ENCODE results near the gene CTXND1.
A peak's percentile ranks its signal among the peaks of the same experiment; 100 is the strongest.

CTXND1 gene

DNA sequence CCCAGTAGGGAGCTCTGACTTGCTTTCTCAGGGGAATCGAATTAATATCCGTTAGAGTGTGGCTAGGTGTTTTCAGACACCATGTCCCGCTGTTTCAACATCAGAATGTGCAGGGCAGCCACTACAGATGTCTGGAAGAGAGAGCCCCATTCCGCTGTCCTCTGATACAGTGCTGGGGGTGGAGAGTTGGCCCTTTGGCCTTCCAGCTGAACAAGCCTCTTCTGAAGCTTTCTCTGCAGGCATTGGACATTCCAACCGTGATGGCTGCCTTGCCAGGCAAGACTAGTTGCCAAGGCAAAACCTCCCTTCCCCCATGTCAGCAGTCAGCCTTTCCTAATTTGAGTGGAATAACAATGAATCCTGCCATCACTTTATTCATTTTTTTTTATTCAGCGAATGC lies 97.7 kb downstream of the CTXND1 start:
- no peak overlapping the region for H3K4me3 ChIP-seq (replicated peaks in 1 of 2; ENCODE audit: low read depth in 2 of 2, low read length in 2 of 2)
- TF ChIP-seq, protein P1, sequence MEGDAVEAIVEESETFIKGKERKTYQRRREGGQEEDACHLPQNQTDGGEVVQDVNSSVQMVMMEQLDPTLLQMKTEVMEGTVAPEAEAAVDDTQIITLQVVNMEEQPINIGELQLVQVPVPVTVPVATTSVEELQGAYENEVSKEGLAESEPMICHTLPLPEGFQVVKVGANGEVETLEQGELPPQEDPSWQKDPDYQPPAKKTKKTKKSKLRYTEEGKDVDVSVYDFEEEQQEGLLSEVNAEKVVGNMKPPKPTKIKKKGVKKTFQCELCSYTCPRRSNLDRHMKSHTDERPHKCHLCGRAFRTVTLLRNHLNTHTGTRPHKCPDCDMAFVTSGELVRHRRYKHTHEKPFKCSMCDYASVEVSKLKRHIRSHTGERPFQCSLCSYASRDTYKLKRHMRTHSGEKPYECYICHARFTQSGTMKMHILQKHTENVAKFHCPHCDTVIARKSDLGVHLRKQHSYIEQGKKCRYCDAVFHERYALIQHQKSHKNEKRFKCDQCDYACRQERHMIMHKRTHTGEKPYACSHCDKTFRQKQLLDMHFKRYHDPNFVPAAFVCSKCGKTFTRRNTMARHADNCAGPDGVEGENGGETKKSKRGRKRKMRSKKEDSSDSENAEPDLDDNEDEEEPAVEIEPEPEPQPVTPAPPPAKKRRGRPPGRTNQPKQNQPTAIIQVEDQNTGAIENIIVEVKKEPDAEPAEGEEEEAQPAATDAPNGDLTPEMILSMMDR (IDR thresholded peaks at IDR 0.05; ENCODE audit: low read depth, low read length), result no peak
- peak in 1 of 2 donors; percentile 62 for DNase-seq (ENCODE audit: low read depth in 2 of 2)

DNA sequence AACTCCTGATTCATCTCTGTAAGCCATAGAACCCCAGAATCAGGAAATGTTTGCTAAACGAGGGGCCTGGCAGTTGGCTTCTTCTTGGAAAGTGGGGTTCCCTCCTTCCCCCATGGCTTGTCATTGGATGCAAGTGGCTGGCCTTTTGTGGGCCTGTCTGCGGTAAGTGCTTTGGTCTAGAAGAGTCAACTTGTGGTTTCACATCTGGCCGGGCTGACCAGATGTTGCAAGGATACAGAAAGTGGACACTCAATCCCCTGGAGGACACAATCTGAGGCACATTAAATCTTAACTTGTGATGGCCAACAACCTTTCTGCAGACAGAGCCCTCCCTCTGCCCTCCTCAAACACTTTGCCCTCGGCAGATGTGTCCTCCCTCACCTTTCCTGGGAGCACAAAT lies 98.1 kb downstream of the CTXND1 start:
- peak in 1 of 2 donors; percentile 29 for DNase-seq (ENCODE audit: low read depth in 2 of 2)
- peak overlapping the region; percentile 67 to 71 for H3K4me3 ChIP-seq (replicated peaks in 1 of 2; ENCODE audit: low read depth in 2 of 2, low read length in 2 of 2)
- TF ChIP-seq, protein P1 (IDR thresholded peaks at IDR 0.05; ENCODE audit: low read depth, low read length), result no peak

DNA sequence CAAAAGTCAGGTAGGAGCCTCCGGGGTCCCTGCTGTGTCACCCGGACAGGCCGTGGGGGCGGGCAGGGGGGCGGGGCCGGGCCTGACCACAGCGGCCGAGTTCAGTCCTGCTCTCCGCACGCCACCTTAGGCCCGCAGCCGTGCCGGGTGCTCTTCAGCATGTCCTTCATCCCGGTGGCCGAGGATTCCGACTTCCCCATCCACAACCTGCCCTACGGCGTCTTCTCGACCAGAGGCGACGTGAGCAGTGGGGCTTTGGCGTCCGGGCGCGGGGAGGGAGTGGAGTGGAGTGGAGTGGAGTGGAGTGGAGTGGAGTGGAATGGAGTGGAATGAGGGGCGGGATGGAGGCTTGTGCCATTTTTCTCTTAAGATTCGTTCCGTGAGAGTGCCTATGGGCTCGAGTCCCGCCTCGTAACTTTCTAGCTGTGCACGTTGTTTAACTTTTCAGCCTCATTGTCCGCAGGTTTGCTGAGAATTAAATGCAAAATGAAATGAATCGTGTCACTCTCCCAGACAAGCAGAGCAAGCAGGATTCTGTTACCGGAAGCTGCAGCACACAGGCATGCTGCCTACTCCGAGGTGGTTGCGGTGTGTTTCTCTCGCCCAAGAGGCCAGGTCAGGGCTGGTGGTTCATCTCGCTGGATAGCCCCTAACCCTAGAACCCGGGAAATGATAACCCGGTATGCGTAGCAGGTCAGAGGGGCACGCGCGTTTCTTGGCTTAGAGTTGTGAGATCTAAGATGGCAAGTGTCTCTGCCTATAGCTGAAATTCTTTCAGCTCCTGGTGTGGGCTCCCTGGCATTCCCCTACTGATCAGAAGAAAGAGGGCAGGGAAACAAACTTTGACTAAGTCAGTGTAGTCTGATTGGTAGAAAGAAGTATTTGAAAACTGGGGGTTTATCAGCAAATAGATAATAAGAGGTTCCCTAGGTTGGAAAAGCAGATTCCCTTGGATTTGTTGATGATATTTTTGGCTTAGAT lies 98.8 kb downstream of the CTXND1 start, which contains the start of gene FAH:
TSS of gene FAH (plus strand) at position 104 of the 981 bp plus-strand sequence. CDS start at position 160, 56 bp downstream.
- DNase-seq (ENCODE audit: low read depth in 2 of 2), result peak in 1 of 2 donors; percentile 62
- TF ChIP-seq, protein P1 (IDR thresholded peaks at IDR 0.05; ENCODE audit: low read depth, low read length), result no peak
- H3K4me3 ChIP-seq (replicated peaks in 1 of 2; ENCODE audit: low read depth in 2 of 2, low read length in 2 of 2), result peak within 1 kb of the TSS; percentile 67 to 71

DNA sequence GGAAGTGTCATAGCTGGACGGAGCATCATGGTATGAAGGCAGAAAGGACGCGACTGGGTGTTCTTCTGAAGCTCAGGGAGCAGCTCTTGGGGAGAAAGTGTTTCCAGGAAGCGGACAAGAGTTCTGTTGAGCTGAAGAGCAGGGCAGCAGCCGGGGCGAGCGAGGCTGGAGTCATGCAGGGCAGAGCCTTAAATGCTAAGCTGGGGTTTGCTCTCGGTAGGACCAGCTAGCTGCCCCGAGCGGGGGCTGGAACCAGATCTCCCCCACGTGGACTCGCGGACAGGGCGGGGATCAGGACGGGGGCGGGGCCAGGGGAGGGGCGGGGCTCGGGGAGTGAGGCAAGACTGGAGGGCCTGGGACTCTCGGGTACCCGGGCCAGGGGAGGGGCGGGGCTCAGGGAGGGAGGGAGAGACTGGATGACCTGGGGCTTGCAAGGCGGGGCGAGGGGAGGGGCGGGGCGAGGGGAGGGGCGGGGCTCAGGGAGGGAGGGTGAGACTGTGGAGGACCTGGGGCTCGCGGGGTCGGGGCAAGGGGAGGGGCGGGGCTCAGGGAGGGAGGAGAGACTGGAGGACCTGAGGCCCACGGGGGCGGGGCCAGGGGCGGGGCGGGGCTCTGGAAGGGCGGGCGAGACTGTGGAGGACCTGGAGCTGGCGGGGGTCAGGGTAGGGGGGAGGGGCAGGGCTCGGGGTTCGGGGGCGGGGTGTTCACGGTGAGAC lies 99.7 kb downstream of the CTXND1 start:
- peak; percentile 92 to 99 for DNase-seq (ENCODE audit: low read depth in 2 of 2)
- TF ChIP-seq, protein P1 (IDR thresholded peaks at IDR 0.05; ENCODE audit: low read depth, low read length), result no peak
- peak overlapping the region; percentile 67 to 71 for H3K4me3 ChIP-seq (replicated peaks in 1 of 2; ENCODE audit: low read depth in 2 of 2, low read length in 2 of 2)

DNA sequence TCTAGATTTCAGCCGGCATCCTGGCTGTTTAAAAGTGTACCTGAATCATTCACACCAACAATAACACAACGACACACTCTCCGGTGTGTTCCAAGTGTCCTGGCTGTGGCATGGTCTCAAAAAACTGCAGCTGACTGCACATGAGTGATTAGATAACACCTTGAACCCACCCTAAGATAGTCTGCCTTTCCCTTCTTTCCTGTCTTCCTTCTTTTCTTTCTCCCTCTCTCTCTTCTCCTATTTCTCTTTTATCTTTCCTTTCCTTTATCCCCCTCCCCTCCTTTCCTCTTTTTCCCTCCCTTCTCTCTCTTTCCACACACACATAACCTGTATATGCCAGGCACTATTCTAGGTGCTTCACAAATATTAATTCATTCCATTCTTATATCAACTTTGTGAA lies 100.4 kb downstream of the CTXND1 start:
- no peak for DNase-seq (ENCODE audit: low read depth in 2 of 2)
- H3K4me3 ChIP-seq (replicated peaks in 1 of 2; ENCODE audit: low read depth in 2 of 2, low read length in 2 of 2), result no peak overlapping the region
- TF ChIP-seq, protein P1 (IDR thresholded peaks at IDR 0.05; ENCODE audit: low read depth, low read length), result no peak

DNA sequence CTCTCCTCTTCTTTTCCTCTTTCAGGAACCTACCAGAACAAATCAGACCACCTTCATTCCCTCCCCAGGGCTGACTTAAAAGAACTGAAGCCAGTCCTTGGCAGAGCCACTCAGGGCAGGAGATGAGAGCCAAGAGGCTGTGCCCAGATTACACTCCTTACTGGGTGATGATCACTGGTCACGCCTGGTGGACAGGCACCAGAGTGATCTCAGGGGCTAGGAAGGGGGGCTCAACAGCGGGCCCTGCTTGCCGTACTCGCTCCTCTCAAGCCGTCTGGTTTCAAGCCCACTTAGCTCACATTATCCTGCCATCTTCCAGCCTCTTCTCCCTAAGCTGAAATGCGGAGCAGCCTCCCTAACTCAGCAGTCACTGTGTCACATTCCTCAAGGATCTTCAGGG lies 100.9 kb downstream of the CTXND1 start:
- H3K4me3 ChIP-seq (replicated peaks in 1 of 2; ENCODE audit: low read depth in 2 of 2, low read length in 2 of 2), result no peak overlapping the region
- DNase-seq (ENCODE audit: low read depth in 2 of 2), result no peak
- TF ChIP-seq, protein P1 (IDR thresholded peaks at IDR 0.05; ENCODE audit: low read depth, low read length), result no peak

Data from cardiac fibroblast (primary cell).